GM18951 (cell line): Measurements from ENCODE around the gene EFCC1.

ENCODE experiments used
- POLR2A ChIP-seq: IDR thresholded peaks from 4 replicates; pipeline ENCODE4 v1.6.1; 2011; ENCODE audit warnings: mild to moderate bottlenecking; ENCODE audit not compliant: insufficient read length, insufficient read depth; ENCODE audit errors: extremely low read depth
- in situ Hi-C: fragments of 300-500 bp; cut with MboI; formaldehyde crosslinking; loops from one replicate; pipeline ENCODE4 v1.12.0; 2022; ENCODE audit warnings: low sequenced_read_pairs, mixed read lengths, inconsistent platforms; ENCODE audit not compliant: unreplicated experiment

The EFCC1 gene

GRCh38 chr3:128987302-128988100 is 13.6 kb upstream of the EFCC1 start:
- in situ Hi-C loops = no loop called here
- no peak for TF ChIP-seq POLR2A

GRCh38 chr3:128988286-128988685 is 12.8 kb upstream of the EFCC1 start:
- in situ Hi-C loops = no loop called here
- TF ChIP-seq POLR2A = no peak

- TF ChIP-seq POLR2A = no peak
- in situ Hi-C loops = no loop called here
These were observed 9.7 kb upstream of the EFCC1 start for GRCh38 chr3:128991355-128991895.

- in situ Hi-C loops = no loop called here
- TF ChIP-seq POLR2A = no peak
These were observed 8.1 kb upstream of the EFCC1 start for GRCh38 chr3:128992926-128993460.

- in situ Hi-C loops = no loop called here
- no peak for TF ChIP-seq POLR2A
These were observed 7.5 kb upstream of the EFCC1 start, which contains the start of gene CFAP92 for GRCh38 chr3:128993461-128994172. TSS of gene CFAP92 (minus strand) at chr3:128994076. CDS start at chr3:128993304, 772 bp downstream.

- in situ Hi-C loops = no loop called here
- TF ChIP-seq POLR2A = no peak
These were observed 7.0 kb upstream of the EFCC1 start for GRCh38 chr3:128994173-128994512.

GRCh38 chr3:128994581-128995546 is 6.2 kb upstream of the EFCC1 start:
- TF ChIP-seq POLR2A = no peak
- in situ Hi-C loops = no loop called here

- in situ Hi-C loops = no loop called here
- no peak for TF ChIP-seq POLR2A
These were observed 5.4 kb upstream of the EFCC1 start for GRCh38 chr3:128995737-128996136.

GRCh38 chr3:128996200-128996599 is 4.9 kb upstream of the EFCC1 start:
- in situ Hi-C loops = no loop called here

GRCh38 chr3:128996726-128997125 is 4.4 kb upstream of the EFCC1 start:
- in situ Hi-C loops = no loop called here

More at GRCh38 chr3:128996200-128996599, 4.9 kb upstream of the EFCC1 start:
- no peak for TF ChIP-seq POLR2A

GRCh38 chr3:128997486-128998133 is 3.5 kb upstream of the EFCC1 start:
- in situ Hi-C loops = no loop called here
- TF ChIP-seq POLR2A = no peak

More at GRCh38 chr3:128996726-128997125, 4.4 kb upstream of the EFCC1 start:
- no peak for TF ChIP-seq POLR2A

GRCh38 chr3:128998561-128998960 is 2.5 kb upstream of the EFCC1 start:
- TF ChIP-seq POLR2A = no peak
- in situ Hi-C loops = no loop called here
